ENCODE data around the gene TFCP2L1. TPM values are rescaled to one million over a fixed set of nuclear protein-coding genes. Genes with fewer than 3 reads are reported as not detected.
"Not testable (repeated sequence)": the region's sequence is repeated elsewhere in the genome, so short reads cannot be mapped to it uniquely, and the experiment has no call there.

TFCP2L1 gene
- total RNA-seq, 2 donors from 2014 or later = 54.2 to 103 TPM

DNA sequence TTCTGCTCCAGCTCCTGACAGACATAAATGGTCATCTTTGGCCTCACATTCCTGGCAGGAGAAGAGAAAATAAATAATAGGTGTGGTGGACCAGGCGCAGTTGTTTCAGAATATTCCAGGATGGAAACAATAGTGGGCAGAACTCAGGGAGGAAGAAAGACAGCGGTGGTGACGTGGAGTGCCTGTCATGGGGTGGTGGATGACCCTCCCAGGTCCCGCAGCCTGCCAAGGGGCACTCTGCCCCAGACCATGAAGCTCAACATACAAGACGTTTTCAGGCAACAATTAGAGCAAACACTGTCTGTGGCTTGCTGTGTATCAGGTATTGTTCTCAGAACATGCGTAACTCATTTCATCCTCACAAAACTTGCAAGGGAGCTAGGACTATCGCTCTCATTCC, 50.9 kb downstream of the TFCP2L1 start:
- TF ChIP-seq, protein P1, sequence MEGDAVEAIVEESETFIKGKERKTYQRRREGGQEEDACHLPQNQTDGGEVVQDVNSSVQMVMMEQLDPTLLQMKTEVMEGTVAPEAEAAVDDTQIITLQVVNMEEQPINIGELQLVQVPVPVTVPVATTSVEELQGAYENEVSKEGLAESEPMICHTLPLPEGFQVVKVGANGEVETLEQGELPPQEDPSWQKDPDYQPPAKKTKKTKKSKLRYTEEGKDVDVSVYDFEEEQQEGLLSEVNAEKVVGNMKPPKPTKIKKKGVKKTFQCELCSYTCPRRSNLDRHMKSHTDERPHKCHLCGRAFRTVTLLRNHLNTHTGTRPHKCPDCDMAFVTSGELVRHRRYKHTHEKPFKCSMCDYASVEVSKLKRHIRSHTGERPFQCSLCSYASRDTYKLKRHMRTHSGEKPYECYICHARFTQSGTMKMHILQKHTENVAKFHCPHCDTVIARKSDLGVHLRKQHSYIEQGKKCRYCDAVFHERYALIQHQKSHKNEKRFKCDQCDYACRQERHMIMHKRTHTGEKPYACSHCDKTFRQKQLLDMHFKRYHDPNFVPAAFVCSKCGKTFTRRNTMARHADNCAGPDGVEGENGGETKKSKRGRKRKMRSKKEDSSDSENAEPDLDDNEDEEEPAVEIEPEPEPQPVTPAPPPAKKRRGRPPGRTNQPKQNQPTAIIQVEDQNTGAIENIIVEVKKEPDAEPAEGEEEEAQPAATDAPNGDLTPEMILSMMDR (IDR thresholded peaks at IDR 0.05) = no peak
- no peaks in the 10 kb centered on the region for H3K27me3 ChIP-seq
- DNase-seq = no peak
- H3K9ac ChIP-seq (ENCODE audit: low read depth in 2 of 2, low read length in 2 of 2) = no peak overlapping the region
- H3K36me3 ChIP-seq = no peaks in the 10 kb centered on the region
- intact Hi-C loops (cut with DNase I) = no loop called here
- H3K27ac ChIP-seq = no peak overlapping the region
- H3K4me1 ChIP-seq = no peaks in the 10 kb centered on the region
- no peaks in the 10 kb centered on the region for H3K9me3 ChIP-seq
- no peak overlapping the region for H3K4me3 ChIP-seq

DNA sequence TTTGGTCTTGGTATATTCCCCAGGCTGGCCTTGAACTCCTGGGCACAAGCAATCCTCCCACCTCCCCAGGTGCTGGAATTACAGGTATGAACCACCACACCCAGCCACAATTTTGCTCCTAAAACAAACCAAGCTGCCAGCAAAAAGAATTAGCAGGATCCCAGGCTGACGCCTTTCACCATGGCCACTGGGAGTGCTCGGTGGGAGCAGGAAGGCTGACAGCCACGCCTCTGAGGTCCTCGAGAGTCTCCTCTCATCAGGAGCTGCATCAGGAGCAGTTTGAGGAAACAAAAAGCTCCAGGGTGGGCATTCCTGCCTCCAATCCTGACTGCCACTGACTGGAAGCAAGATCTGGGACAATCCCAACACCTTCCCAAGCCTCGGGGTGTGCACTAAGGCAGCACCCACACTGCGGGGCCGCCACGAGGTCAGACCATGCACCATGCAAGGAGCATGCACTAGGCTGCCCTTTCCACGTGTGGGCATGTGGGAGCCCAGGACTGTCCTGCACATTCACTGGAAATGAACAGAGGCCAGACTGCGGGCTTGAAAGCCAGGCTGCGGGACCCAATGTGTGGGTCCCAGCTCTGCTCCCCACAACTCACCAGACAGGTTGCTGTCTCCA, 51.4 kb downstream of the TFCP2L1 start:
- Histone ChIP-seq H3K36me3 (no peaks in the 10 kb centered on the region), H3K4me1 (no peaks in the 10 kb centered on the region), H3K9ac (ENCODE audit: low read depth in 2 of 2, low read length in 2 of 2) (no peak overlapping the region), H3K27ac (no peak overlapping the region), H3K9me3 (no peaks in the 10 kb centered on the region), H3K27me3 (no peaks in the 10 kb centered on the region), H3K4me3 (no peak overlapping the region)
- no peak for DNase-seq
- intact Hi-C loops (cut with DNase I) = no loop called here
- TF ChIP-seq, protein P1 (IDR thresholded peaks at IDR 0.05) = no peak

DNA sequence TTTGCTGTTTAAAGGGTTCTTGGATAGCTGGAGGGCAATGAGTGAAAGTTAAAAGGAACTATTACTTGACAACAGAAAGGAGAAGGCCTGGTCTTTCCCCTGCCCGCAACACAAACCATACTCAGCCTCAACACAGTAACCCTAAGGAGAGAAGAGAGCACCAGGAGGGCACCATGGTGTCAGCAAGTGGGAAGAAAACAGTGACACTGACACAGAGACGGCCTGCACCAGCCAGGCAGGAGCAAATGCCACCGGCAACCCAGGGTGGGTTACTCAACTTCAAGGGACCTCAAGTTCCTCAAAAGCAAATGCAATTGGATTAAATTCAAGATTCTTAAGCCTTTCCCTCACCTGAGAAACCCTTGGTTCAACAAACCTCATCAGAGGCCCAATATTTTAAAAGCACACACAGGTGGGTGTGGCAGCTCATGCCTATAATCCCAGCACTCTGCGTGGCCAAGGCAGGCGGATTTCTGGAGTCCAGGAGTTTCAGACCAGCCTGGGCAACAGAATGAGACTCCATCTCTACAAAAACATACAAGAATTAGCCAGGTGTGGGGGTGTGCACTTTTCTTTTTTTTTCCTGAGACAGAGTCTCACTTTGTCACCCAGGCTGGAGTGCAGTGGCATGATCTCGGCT, 52.3 kb downstream of the TFCP2L1 start:
- DNase-seq = no peak
- intact Hi-C loops (cut with DNase I) = no loop called here
- no peaks in the 10 kb centered on the region for H3K36me3 ChIP-seq

DNA sequence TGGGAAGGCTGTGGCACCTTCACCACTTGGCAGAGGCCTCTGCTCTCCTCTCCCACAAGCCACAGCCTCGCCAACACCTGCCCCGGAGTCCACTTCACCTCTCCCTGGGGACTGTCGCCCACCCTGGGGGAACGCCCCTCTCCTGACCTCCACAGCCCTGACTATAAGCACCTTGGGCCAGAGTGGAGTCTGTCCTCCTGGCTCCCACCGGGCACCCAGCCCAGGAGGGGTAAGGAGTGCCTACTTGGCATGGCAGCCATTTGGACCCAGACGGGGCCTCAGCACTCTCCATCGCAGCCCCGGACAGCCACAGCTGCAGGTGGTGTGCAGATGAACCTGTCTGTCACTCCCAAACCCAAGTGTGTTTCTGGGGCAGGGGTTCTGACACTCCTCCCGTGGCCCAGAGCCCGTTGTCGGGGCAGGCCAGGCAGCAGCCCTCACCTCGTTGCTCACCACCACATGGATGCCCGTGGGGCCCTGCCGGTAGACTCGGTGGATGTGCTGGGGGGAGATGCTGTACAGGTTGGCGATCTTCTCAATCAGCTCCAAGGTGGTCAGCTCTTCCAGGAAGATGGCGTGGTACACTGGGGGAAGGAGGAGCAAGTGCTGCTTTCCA, 53.5 kb downstream of the TFCP2L1 start:
- intact Hi-C loops (cut with DNase I) = no loop called here
- H3K9me3 ChIP-seq = no peaks in the 10 kb centered on the region
- no peaks in the 10 kb centered on the region for H3K4me1 ChIP-seq
- H3K4me3 ChIP-seq = no peak overlapping the region
- DNase-seq = no peak
- no peaks in the 10 kb centered on the region for H3K27me3 ChIP-seq
- TF ChIP-seq, protein P1 (IDR thresholded peaks at IDR 0.05) = no peak
- no peak overlapping the region for H3K27ac ChIP-seq
- H3K9ac ChIP-seq (ENCODE audit: low read depth in 2 of 2, low read length in 2 of 2) = no peak overlapping the region
- H3K36me3 ChIP-seq = no peaks in the 10 kb centered on the region

More for the DNA sequence above, 52.3 kb downstream of the TFCP2L1 start:
- H3K9me3 ChIP-seq = no peaks in the 10 kb centered on the region
- no peak overlapping the region for H3K4me3 ChIP-seq
- no peaks in the 10 kb centered on the region for H3K27me3 ChIP-seq
- no peaks in the 10 kb centered on the region for H3K4me1 ChIP-seq
- no peak overlapping the region for H3K27ac ChIP-seq
- TF ChIP-seq, protein P1 (IDR thresholded peaks at IDR 0.05) = no peak
- no peak overlapping the region for H3K9ac ChIP-seq (ENCODE audit: low read depth in 2 of 2, low read length in 2 of 2)

DNA sequence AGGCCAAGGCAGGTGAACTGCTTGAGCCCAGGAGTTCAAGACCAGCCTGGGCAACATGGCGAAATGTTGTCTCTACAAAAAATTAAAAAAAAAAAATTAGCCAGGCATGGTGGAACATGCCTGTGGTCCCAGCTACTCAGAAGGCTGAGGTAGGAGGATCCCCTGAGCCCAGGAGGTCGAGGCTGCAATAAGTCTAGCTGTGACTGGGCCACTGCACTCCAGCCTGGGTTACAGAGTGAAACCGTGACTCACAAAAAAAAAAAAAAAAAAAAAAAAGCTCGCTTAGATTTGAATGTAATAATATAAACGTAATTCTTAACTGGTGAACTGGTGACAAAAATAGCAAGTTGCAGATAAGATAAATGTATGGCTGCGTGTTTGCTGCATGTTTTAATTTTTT, 56.5 kb downstream of the TFCP2L1 start:
- Histone ChIP-seq H3K27me3 (no peaks in the 10 kb centered on the region), H3K27ac (no peak overlapping the region), H3K9me3 (no peaks in the 10 kb centered on the region), H3K9ac (ENCODE audit: low read depth in 2 of 2, low read length in 2 of 2) (no peak overlapping the region), H3K36me3 (peaks cover 2% of the 10 kb centered on the region), H3K4me1 (no peaks in the 10 kb centered on the region), H3K4me3 (no peak overlapping the region)
- TF ChIP-seq, protein P1 (IDR thresholded peaks at IDR 0.05) = no peak
- no peak for DNase-seq
- intact Hi-C loops (cut with DNase I) = no loop called here

DNA sequence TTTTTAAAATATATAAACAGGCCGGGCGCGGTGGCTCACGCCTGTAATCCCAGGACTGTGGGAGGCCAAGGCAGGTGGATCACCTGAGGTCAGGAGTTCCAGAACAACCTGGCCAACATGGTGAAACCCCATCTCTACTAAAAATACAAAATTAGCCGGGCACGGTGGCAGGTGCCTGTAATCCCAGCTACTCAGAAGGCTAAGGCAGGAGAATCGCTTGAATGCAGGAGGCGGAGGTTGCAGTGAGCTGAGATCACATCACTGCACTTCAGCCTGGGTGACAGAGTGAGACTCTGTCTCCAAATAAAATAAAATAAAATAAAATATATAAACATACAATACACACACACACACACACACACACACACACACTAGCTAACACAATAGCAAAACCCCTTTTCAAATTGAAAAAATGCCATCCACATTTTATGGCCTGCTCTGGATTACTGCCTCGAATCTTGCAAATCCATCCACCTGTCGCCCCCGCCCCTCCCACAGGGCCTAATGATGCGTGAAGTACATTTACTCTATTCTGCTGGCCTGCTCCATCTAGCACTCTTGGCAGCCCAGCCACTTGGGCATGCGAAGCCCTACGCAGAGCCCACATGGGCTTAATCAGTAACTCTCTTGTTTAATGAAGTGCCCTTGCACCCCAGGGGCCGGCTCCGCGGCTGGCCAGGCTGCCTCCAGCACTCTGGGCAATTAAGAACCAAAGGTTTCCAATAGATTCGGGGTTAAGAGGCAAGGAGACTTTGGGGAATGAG, 57.4 kb downstream of the TFCP2L1 start:
- H3K27me3 ChIP-seq; DNase-seq; H3K27ac ChIP-seq; H3K4me3 ChIP-seq; H3K9ac ChIP-seq (ENCODE audit: low read depth in 2 of 2, low read length in 2 of 2); intact Hi-C loops (cut with DNase I); H3K9me3 ChIP-seq; H3K4me1 ChIP-seq; H3K36me3 ChIP-seq: not testable (repeated sequence)

DNA sequence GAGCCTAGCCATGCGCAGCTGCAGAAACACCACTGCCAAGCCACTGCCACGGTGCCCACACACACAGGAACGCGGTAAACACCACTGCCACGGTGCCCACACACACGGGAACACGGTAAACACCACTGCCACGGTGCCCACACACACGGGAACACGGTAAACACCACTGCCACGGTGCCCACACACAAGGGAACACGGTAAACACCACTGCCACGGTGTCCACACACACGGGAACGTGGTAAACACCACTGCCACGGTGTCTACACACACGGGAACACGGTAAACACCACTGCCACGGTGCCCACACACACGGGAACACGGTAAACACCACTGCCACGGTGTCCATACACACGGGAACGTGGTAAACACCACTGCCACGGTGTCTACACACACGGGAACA, 59.3 kb downstream of the TFCP2L1 start:
- H3K9ac ChIP-seq (ENCODE audit: low read depth in 2 of 2, low read length in 2 of 2); H3K9me3 ChIP-seq; intact Hi-C loops (cut with DNase I); H3K4me1 ChIP-seq; H3K36me3 ChIP-seq; H3K4me3 ChIP-seq; H3K27me3 ChIP-seq; H3K27ac ChIP-seq; DNase-seq: not testable (repeated sequence)
